HG03575 (cell line): Measurements from ENCODE around the gene FAM200A.
"Not testable (repeated sequence)": the region's sequence is repeated elsewhere in the genome, so short reads cannot be mapped to it uniquely, and the experiment has no call there.

Experiments
- ATAC-seq: cut with Tn5 transposase; IDR thresholded peaks from one replicate; pipeline ENCODE4 v1.9.1; 2021; ENCODE audit not compliant: unreplicated experiment, insufficient number of reproducible peaks, low FRiP score; ENCODE audit errors: extremely low read depth

The FAM200A gene

DNA sequence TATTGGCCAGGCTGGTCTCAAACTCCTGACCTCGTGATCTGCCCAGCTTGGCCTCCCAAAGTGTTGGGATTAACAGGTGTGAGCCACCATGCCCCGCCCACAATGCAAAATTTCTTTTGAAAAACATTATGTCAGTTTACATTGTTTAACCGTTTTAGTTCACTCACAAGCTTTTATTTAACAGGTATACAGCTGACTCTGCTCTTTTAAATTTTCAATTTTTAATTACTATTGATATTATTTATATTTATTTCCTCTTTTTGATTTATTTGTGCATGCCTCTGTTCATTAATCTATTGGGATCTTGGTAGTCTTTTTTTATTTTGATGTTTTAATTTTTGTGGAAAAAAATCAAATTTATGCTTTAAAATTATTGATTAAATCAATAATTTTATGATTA is 30.5 kb downstream of the FAM200A start:
- ATAC-seq: no peak

DNA sequence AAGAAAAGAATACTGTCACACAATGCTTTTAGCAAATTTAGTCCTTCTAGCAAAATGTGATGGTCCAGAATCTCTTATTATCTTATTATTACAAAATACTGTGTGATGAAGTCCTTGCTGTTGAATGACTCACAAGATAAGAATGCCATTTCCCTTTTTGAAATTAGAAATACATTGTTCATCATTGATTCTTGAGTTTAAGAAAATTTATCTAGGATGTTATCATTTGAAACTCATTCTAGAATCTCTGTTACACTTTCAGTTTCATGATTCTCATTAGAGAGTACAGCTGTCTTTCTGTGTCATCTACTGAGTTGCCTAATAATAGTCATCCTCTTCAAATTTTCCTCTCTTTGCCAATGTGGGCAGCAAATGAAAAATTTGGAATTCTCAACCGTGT is 37.9 kb downstream of the FAM200A start:
- no peak for ATAC-seq

DNA sequence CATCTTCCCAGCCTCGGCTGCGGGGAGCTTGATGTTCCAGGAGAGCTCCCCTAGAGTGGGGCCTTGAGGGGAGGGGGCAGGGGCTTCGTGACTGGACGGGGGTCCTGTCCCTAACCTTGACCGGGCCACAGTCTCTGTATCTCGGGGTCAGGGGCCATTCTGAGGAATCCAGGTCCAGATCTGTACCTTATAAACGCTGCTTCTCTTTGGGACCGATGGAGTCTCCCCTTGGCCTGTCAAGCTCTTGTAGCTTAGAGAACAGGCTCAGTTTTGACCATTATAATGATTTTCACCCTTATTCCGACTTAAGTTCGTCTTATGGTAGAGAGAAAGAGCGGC is 46.6 kb downstream of the FAM200A start:
- ATAC-seq: no peak

DNA sequence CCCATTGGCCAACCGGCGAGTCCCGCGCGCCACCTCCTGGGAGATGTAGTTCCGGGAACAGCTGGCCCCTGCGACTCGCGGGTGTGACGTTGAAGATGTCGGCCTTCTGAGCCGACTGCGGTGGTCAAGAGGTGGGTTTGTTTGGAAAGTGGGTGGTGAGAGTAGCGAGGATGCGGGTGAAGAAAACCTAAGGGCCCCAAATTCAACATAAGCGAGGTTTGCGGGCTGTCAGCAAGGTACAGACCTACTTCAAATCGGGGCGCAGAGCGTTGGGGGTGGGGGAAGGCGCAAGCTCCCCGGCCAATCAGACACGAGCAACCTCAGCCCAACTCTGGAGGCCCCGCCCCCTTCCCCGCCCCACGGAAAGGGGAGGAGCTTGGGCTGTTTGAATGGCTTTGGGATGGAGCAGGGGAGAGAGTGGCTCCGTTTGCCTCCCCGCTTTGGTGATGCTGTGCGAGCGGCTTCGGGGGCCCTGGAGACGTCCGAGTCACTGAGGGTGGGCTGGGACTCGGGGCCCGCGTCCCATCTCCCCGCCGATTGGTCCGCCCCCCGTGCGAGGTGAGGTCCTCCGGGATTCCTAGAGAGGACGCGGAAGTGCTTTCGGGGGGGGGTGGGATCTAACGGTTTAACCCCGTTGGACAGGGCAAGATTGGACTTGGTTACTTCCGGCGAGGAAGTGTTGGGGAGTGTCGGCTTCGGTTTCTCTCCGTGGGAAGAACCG is 47.2 kb downstream of the FAM200A start, which contains the start of gene ZKSCAN5:
Gene ZKSCAN5 (plus strand): TSS at position 60 of the 721 bp plus-strand sequence. CDS start 1,383 bp downstream, outside the sequence.
- peak; percentile 38 for ATAC-seq

DNA sequence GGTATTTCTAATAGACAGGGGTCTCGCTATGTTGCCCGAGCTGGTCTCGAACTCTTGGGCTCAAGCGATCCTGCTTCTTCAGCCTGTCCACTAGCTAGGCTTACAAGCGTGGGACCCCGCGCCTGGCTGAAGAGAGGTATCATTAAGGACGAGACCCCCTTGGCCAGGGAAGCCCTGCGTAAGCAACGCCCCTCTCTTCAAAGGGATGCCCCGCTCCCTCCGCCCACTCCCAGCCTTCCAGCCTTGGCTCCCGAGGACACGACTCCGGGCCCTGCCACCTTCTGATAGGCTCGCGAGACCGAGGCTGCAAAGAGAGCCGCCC is 47.7 kb downstream of the FAM200A start:
- no peak for ATAC-seq

DNA sequence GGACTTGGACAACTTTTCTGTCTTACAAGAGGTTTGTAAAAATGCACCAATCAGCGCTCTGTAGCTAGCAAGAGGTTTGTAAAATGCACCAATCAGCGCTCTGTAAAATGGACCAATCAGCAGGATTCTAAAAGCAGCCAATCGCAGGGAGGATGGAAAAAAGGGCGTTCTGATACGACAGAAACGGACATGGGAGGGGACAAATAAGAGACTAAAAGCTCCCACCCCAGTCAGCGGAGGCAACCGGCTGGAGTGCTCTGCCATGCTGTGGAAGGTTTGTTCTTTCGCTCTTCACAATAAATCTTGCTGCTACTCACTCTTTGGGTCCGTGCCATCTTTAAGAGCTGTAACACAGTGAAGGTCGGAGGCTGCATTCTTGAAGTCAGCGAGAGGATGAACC is 50.7 kb downstream of the FAM200A start:
- not testable (repeated sequence) for ATAC-seq

DNA sequence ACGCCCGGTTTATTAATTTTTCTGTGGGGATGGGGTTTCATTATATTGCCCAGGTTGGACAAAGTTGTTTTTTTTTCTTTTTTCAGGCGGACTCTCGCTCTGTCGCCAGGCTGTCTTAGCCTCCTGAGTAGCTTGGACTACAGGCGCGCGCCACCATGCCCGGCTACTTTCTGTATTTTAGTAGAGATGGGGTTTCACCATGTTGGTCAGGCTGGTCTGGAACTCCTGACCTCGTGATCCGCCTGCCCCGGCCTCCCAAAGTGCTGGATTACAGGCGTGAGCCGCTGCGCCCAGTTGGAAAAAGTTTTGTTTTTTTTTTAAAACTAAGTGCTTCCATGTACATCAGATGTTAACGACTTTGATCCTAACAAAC is 51.3 kb downstream of the FAM200A start:
- ATAC-seq: no peak

DNA sequence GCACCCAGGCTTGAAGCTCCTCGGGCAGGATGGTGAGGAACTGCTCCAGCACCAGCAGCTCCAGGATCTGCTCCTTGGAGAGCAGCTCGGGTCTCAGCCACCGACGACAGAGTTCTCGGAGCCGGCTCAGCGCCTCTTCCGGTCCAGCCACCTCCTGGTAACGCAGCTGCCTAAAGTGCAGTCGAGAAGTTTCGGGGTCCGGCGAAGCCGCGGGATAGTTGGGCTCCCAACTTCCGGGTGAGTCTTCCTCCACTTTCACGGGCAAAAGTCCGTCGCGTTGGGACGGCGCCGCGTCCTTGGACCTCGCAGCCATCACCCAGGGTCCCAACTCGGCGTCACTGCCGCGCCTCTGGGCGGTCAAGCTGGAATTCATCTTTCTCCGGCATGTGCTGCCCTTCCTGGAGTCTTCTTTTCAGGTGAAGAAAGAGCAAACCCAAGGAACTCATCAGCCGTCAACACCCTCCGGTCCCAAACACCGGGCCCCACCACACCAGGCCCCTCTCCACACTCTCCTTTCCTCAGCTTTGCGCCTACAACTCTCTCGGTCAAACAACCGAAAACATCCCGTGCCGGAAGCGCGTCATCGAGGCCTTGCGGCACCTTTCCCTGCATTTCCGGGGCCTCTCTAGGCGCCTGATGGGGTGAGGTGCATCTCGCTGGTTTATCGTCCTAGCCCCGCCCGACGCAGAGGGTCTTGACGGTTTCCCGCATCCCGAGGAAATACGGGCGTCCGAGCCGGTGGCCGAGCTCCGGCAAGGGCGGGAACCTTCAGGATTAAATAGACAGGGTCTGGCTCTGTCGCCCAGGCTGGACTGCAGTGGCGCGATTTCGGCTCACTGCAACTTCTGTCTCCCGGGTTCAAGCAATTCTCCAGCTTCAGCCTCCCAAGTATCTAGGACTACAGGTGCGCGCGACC is 51.9 kb downstream of the FAM200A start, which contains the start of gene ZNF394:
Gene ZNF394 (minus strand): TSS at position 561 of the 916 bp plus-strand sequence. CDS start 188 bp downstream, at position 373.
- ATAC-seq: no peak

DNA sequence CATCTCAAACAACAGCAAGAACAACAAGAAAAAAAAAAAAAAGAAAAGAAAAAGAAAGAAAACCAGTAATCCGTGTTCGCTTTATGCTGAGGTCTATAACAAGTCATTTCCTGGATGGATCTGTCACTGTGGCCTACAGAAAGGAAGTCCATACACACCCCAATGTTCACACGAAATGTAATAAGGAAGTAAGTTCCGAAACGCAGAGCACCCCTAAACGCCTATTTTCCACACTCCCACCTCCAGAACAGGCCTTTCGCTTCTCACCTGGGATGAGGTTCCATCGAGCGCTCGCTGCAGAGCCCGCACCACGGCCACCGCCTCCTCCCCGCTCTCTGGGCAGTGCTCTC is 52.6 kb downstream of the FAM200A start:
- no peak for ATAC-seq

DNA sequence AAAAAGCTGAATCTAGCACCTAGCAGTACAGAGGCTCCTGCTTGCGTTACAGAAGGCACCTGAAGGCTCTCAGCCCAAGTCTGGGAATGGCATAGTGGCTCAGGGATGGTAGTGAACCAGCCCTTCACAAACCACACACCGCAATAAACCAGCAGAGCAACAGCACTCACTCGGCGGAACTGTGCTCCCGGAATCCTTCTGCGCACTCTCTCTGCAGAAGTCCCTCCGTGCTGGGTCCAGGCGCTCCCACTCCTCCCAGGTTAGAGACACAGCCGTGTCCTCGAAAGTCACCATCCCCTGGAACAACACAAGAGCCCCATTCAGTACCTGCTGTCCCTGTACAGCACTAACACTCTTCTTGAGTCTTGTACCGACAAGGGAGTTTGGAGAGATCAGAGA is 53.4 kb downstream of the FAM200A start:
- ATAC-seq: no peak

DNA sequence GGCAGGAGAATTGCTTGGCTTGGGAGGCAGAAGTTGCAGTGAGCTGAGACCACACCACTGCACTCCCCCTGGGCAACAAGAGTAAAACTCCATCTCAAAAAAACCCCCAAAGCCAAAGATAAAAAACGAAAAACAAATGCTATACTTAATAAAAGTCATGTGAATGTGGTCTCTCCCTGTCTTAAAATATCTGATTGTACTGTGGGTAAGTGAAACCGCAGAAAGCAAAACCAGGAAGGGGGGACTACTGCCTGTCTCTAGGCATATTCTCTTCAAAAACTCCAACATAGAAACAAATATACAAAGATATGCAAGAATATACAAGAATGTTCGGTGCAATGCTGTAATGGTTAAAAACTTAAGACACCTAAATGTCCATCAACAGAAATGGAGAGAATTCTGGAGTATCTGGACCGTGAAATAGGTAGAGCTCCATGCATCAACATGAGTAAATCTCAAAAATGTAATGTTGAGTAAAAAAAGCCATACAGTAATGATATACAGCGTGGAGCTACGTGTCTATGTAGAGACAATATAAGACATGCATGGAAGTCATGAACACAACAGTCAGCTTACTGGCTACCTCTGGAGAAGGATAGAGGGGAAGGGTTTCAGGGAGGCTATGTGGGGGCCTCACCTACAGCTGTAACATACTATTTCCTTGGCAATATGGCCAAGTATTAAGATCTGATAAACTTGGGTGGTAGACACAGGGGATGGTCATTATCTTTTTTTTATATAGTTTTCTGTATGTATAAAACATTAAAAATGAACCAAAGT is 54.0 kb downstream of the FAM200A start:
- ATAC-seq: no peak
